ENCODE measurements around the gene FOXO3.
"Not testable (repeated sequence)": the region's sequence is repeated elsewhere in the genome, so short reads cannot be mapped to it uniquely, and the experiment has no call there.

FOXO3 gene

DNA sequence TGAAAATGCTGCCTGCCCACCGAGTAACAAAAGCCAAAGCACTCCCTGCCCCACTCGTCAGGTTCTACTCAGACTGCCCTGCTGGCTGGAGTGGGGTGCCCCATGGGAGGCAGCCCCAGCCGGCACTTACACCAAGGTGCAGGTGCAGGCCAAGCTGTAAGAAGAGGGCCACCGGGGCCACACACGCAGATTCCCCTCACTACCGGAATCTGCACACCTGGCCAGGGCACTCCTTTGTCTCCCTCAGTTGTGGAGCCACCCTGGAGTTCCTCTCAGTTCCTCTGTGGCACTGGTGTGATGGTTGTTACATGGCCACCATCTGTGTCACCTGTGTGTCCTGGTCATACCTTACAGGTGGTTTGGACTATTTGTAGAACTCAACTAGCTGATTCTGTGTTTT lies 112.4 kb downstream of the FOXO3 start:
- ChIA-PET POLR2A (no interaction called here), CTCF (no interaction called here)
- no peak overlapping the region for H3K4me3 ChIP-seq (ENCODE audit: low read depth, low read length)
- TF ChIP-seq, protein P1, sequence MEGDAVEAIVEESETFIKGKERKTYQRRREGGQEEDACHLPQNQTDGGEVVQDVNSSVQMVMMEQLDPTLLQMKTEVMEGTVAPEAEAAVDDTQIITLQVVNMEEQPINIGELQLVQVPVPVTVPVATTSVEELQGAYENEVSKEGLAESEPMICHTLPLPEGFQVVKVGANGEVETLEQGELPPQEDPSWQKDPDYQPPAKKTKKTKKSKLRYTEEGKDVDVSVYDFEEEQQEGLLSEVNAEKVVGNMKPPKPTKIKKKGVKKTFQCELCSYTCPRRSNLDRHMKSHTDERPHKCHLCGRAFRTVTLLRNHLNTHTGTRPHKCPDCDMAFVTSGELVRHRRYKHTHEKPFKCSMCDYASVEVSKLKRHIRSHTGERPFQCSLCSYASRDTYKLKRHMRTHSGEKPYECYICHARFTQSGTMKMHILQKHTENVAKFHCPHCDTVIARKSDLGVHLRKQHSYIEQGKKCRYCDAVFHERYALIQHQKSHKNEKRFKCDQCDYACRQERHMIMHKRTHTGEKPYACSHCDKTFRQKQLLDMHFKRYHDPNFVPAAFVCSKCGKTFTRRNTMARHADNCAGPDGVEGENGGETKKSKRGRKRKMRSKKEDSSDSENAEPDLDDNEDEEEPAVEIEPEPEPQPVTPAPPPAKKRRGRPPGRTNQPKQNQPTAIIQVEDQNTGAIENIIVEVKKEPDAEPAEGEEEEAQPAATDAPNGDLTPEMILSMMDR (IDR thresholded peaks at IDR 0.05; ENCODE audit: insufficient read depth, low read length, missing control alignments) = no peak
- DNase-seq (ENCODE audit: low read depth, low spot score) = no peak

DNA sequence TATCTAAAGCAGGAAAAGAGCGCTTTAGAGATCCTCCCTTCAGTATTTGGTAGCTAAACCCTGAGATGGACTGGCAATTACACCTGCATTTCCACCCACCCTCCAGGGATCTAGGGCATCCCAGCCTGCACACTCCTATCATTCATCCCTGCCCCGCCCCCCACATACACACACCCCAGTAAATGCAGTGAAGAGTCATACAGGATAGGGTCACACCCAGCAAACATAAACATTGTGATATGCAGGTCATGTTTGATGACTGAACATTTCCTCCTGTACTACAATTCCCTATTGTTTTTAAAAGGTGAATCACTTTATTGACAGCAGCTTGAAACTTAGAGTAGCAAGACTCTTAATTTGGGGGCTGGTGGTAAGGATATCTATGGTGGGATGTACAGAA lies 112.9 kb downstream of the FOXO3 start:
- H3K4me3 ChIP-seq (ENCODE audit: low read depth, low read length) = no peak overlapping the region
- no peak for DNase-seq (ENCODE audit: low read depth, low spot score)
- CTCF ChIA-PET = no interaction called here
- TF ChIP-seq, protein P1 (IDR thresholded peaks at IDR 0.05; ENCODE audit: insufficient read depth, low read length, missing control alignments) = no peak
- POLR2A ChIA-PET = no interaction called here

DNA sequence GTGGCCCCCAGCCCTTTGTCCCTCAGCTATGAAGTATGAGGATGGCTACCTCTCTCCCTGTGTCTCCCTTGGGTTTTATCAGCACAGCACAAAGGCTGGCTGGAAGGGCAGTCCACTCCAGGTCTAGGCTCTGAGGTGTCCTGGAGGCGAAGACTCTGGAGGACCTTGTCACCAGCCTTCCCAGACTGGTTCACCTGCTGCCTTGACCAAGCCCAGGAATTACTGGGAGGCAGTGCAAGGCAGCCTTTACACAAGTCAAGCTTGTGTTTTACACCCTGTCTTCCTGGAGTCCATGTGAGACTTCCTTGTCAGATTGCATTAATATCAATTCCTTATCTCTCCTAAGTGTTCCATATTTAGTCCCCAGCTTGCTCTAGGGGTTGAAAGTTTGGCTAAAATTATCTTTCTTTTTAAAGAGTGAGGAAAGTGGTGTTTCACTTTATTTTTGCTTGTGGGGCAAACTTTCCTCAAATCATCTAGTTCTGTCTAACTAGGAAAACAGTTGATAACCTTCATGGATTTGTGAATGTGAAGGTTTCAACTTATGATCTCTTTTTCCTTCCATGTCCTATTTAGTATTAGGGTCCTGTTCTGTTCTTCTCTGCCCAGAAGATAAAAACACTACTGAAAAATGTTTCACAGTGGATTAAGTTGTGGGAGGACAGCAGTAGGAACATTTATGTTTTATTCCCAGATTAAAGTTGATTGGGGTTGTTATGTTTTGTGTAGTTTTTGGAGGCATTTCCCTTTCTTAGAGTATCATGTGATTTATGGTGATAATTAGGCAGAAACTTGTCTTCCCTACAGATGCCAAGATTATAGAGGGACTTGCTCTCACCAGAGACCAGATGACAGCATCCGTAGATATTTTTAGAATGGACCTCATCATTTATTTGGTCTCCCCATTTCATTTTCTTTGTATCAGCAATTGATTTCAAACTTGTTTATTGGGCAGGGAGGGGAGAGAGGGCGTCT lies 114.8 kb downstream of the FOXO3 start:
- DNase-seq (ENCODE audit: low read depth, low spot score) = no peak
- ChIA-PET POLR2A (no interaction called here), CTCF (no interaction called here)
- TF ChIP-seq, protein P1 (IDR thresholded peaks at IDR 0.05; ENCODE audit: insufficient read depth, low read length, missing control alignments) = no peak
- H3K4me3 ChIP-seq (ENCODE audit: low read depth, low read length) = no peak overlapping the region

DNA sequence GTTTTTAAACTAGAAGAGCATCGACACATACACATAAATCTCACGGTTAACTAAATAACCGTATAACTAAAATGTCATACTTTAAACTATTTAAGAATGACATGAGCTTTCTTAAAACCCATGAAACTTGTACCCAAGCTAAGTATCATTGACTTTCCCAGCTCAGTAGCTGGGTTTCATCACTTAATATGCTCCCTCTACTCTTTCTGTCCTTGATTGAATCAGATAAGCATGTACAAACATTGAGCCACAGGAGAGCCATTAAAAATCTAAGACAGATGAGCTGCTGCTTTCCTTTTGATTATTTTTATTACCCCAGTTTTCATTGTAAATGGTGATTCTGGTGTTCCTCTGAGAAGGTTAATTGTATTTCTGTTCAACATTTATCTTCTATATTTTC lies 115.8 kb downstream of the FOXO3 start:
- CTCF ChIA-PET = interaction anchor here (2.0 kb wide), 1 partner anchor 9 kb away, joined by 6 read pairs; no protein-coding TSS in a partner anchor

DNA sequence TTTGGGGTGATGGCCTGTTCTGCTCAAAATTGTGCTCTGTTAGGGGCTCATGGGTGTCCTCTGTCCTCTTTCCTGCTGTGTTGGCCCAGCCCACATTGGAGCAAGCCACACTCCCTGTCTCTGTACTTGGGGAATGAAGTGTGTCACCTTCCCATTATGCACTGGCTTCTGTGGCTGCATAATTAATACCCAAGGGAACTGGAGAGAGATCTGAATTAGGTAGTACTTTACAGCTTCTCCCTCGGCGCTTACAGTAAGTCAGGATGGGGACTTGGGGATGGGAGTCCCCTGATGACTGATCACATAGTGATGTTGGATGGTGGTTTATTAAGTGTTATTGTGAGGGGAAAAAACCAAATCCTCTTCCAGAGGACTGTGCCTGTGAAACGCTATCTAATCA lies 116.6 kb downstream of the FOXO3 start:
- no peak for DNase-seq (ENCODE audit: low read depth, low spot score)
- CTCF ChIA-PET = interaction anchor here (2.0 kb wide), 1 partner anchor 10 kb away, joined by 6 read pairs; no protein-coding TSS in a partner anchor
- POLR2A ChIA-PET = no interaction called here
- TF ChIP-seq, protein P1 (IDR thresholded peaks at IDR 0.05; ENCODE audit: insufficient read depth, low read length, missing control alignments) = no peak
- H3K4me3 ChIP-seq (ENCODE audit: low read depth, low read length) = no peak overlapping the region

More for the DNA sequence above, 115.8 kb downstream of the FOXO3 start:
- no peak for DNase-seq (ENCODE audit: low read depth, low spot score)
- no peak overlapping the region for H3K4me3 ChIP-seq (ENCODE audit: low read depth, low read length)
- POLR2A ChIA-PET = no interaction called here
- TF ChIP-seq, protein P1 (IDR thresholded peaks at IDR 0.05; ENCODE audit: insufficient read depth, low read length, missing control alignments) = no peak

DNA sequence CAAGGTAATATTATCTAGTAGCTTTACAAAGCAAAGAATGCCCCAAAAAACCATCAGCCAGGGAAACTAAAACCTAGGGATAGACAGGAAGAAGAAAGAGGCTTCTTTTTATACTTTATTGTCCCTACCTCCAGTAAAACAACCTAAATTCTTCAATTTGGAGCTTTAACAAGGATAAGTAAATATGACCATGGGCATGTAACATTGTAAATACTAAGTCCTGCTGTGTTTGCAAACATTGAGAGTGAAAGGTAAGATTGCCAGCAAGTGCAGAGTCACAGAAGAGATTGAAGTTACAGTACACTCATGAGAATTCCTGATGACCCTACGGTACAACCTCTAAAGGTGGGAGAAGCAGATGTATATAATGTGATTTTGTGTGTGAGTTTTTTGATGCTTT lies 117.2 kb downstream of the FOXO3 start:
- no peak overlapping the region for H3K4me3 ChIP-seq (ENCODE audit: low read depth, low read length)
- POLR2A ChIA-PET = no interaction called here
- DNase-seq (ENCODE audit: low read depth, low spot score) = no peak
- CTCF ChIA-PET = interaction anchor here (0.5 to 2.0 kb wide), 2 partner anchors 10 to 158 kb away, joined by 3 to 6 read pairs; no protein-coding TSS in a partner anchor
- TF ChIP-seq, protein P1 (IDR thresholded peaks at IDR 0.05; ENCODE audit: insufficient read depth, low read length, missing control alignments) = no peak

DNA sequence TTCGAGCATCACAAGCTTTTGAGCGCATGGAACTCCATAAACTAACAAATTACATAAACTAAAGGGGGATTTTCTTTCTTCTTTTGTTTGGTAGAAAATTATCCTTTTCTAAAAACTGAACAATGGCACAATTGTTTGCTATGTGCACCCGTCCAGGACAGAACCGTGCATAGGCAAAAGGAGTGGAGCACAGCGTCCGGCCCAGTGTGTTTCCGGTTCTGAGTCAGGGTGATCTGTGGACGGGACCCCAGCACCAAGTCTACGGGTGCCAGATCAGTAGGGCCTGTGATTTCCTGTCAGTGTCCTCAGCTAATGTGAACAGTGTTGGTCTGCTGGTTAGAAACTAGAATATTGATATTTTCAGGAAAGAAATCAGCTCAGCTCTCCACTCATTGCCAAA lies 119.6 kb downstream of the FOXO3 start:
- CTCF ChIA-PET = interaction anchor here (0.6 kb wide), 1 partner anchor 18 kb away, joined by 4 read pairs; no protein-coding TSS in a partner anchor

DNA sequence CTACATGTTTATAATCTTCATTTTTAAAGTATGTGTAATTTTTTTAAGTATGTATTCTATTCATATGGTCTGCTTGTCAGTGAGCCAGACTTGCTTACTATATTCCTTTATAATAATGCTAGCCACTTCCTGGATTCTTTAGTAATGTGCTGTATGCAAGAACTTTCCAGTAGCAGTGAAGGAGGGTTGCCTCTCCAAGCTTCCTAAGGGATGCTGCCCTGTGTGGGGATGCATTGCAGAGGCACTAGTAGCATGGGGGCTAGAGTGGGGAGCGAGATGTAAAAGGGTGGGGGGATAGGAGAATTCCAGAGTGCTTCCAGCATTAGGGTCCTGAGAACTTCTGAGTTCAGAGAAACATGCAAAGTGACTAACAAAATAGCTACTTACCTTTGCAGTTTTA lies 121.0 kb downstream of the FOXO3 start:
- H3K4me3 ChIP-seq (ENCODE audit: low read depth, low read length); POLR2A ChIA-PET; CTCF ChIA-PET; DNase-seq (ENCODE audit: low read depth, low spot score): not testable (repeated sequence)

More for the DNA sequence above, 119.6 kb downstream of the FOXO3 start:
- DNase-seq (ENCODE audit: low read depth, low spot score); H3K4me3 ChIP-seq (ENCODE audit: low read depth, low read length); POLR2A ChIA-PET: not testable (repeated sequence)

DNA sequence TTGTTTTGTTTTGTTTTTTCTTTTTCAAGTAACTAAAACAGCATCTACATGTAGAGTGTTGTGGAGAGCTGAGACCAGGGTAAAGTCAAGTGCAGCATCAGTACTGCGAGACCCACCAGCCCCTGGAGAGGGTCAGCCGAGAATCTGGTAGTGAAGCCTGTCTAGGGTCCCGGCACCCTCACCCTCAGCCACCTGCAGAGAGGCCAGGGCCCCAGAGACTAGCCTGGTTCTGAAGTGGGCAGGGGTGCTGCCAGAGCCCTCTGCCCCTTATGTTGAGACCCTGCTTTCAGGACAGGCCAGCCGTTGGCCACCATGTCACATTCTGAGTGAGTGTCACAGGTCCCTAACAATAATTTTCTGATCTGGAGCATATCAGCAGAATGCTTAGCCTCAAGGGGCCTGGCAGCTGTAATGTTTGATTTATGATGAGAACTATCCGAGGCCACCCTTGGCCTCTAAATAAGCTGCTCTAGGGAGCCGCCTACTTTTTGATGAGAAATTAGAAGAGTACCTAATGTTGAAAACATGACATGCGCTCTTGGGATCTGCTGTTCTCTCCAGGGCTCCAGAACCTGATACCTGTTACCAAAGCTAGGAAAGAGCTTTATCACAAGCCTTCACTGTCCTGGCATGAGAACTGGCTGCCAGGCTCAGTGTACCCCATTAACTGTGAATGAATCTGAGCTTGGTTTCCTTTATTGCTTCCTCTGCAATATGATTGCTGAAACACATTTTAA lies 121.8 kb downstream of the FOXO3 start:
- CTCF ChIA-PET; H3K4me3 ChIP-seq (ENCODE audit: low read depth, low read length); POLR2A ChIA-PET; DNase-seq (ENCODE audit: low read depth, low spot score): not testable (repeated sequence)
